HCT116 (cell line): Measurements from ENCODE around the gene EXOSC10. TPM values are rescaled to one million over a fixed set of nuclear protein-coding genes. Genes with fewer than 3 reads are reported as not detected.
"Not testable (repeated sequence)": the region's sequence is repeated elsewhere in the genome, so short reads cannot be mapped to it uniquely, and the experiment has no call there.

ENCODE experiments used
- ATAC-seq: fragments of 200-7000 bp; cut with Tn5 transposase; 2 replicates; pipeline ENCODE4 v1.9.1; 2020; ENCODE audit warnings: mild to moderate bottlenecking, moderate library complexity
- BruUV-seq: library from RNA; stranded (reverse); fragments of 400-500 nt; replicated peaks from 2 replicates; lab custom pipeline; 2021; lab: Mats Ljungman, UMichigan
- CTCF ChIA-PET: fragments of 300-600 bp; sonication (Branson Sonifier 250); formaldehyde crosslinking; loops from one replicate; lab custom pipeline; 2021; ENCODE audit warnings: antibody characterized with exemption; lab: Charles Lee
- POLR2A ChIA-PET: fragments of 300-600, 350-600 bp; sonication (Branson Sonifier 250); formaldehyde crosslinking; loops from one replicate; lab custom pipeline; 2021; ENCODE audit warnings: antibody characterized with exemption; lab: Charles Lee
- RAD21 ChIA-PET, 2 experiments: fragments of 300-600 bp; sonication (Branson Sonifier 250); formaldehyde crosslinking; loops; one replicate each; lab custom pipeline; 2023; ENCODE audit warnings: low total read pairs in 2 of 2; ENCODE audit not compliant: uncharacterized antibody in 2 of 2, unreplicated experiment in 2 of 2, low non-redundant PET in 1 of 2; lab: Charles Lee
- DNase-seq: peaks from one replicate; pipeline ENCODE4 v3.0.0-alpha.2; 2010; ENCODE audit warnings: low read depth, low spot score
- H2AFZ ChIP-seq: fragments of 200-600 bp; shearing (Covaris generic), sonication (generic); 2 replicates; pipeline ENCODE4 v1.6.1; 2017; ENCODE audit warnings: low read depth, mixed run types, mixed read lengths, antibody characterized with exemption, low read length; ENCODE audit not compliant: poor library complexity, severe bottlenecking
- H3K27ac ChIP-seq: 2 replicates; pipeline ENCODE4 v1.5.1; 2012; ENCODE audit warnings: low read depth, low read length
- H3K27me3 ChIP-seq: fragments of 200-600 bp; sonication (generic); 2 replicates; pipeline ENCODE4 v1.6.1; 2016; ENCODE audit warnings: mixed run types, low read length, mixed read lengths; ENCODE audit not compliant: insufficient read depth
- H3K36me3 ChIP-seq, 2 experiments: fragments of 200-500 bp in 1 of 2; fragments of 200-600 bp in 1 of 2; sonication (Bioruptor generic) in 1 of 2; sonication (generic) in 1 of 2; 2 replicates each; pipeline versions ENCODE4 v1.5.1 to v1.6.1; 2014 to 2016; ENCODE audit warnings: low read length in 2 of 2, inconsistent platforms in 1 of 2, mixed read lengths in 1 of 2, mixed run types in 1 of 2; ENCODE audit not compliant: insufficient read depth in 2 of 2, control insufficient read depth in 1 of 2
- H3K4me1 ChIP-seq, 2 experiments: fragments of 200-600 bp in 1 of 2; sonication (generic) in 1 of 2; 2 replicates each; pipeline versions ENCODE4 v1.5.1 to v1.6.1; 2012 to 2017; ENCODE audit warnings: low read length in 2 of 2, inconsistent platforms in 1 of 2, mild to moderate bottlenecking in 1 of 2, mixed read lengths in 1 of 2, mixed run types in 1 of 2, moderate library complexity in 1 of 2; ENCODE audit not compliant: insufficient read depth in 2 of 2, control insufficient read depth in 1 of 2
- H3K4me2 ChIP-seq: fragments of 200-600 bp; sonication (generic); 2 replicates; pipeline ENCODE4 v1.6.1; 2017; ENCODE audit warnings: mixed run types, low read length, mixed read lengths
- H3K4me3 ChIP-seq, 2 experiments: fragments of 200-600 bp in 1 of 2; sonication (generic) in 1 of 2; replicated peaks in 1 of 2; 2 replicates each; pipeline ENCODE4 v1.5.1; 2011 to 2016; ENCODE audit warnings: low read length in 2 of 2, control low read depth in 1 of 2, low read depth in 1 of 2, mild to moderate bottlenecking in 1 of 2, mixed read lengths in 1 of 2, mixed run types in 1 of 2
- H3K79me2 ChIP-seq: fragments of 200-600 bp; sonication (generic); 2 replicates; pipeline ENCODE4 v1.6.1; 2017; ENCODE audit warnings: mild to moderate bottlenecking, mixed run types, low read length, moderate library complexity, mixed read lengths; ENCODE audit not compliant: insufficient read depth
- H3K9ac ChIP-seq: fragments of 200-600 bp; sonication (generic); 2 replicates; pipeline ENCODE4 v1.6.1; 2016; ENCODE audit warnings: low read length, mixed read lengths
- H3K9me2 ChIP-seq: fragments of 200-600 bp; sonication (generic), shearing (Covaris generic); 2 replicates; pipeline ENCODE4 v1.6.1; 2017; ENCODE audit warnings: mixed run types, mild to moderate bottlenecking, moderate library complexity; ENCODE audit not compliant: insufficient read depth
- H3K9me3 ChIP-seq, 2 experiments: fragments of 200-500 bp in 1 of 2; fragments of 200-600 bp in 1 of 2; sonication (Bioruptor generic) in 1 of 2; sonication (generic) in 1 of 2; 2 replicates each; pipeline ENCODE4 v1.6.1; 2014 to 2017; ENCODE audit warnings: low read length in 2 of 2, mixed read lengths in 2 of 2, inconsistent platforms in 1 of 2, low read depth in 1 of 2, mild to moderate bottlenecking in 1 of 2, mixed run types in 1 of 2, moderate library complexity in 1 of 2; ENCODE audit not compliant: control insufficient read depth in 1 of 2, insufficient read depth in 1 of 2
- H4K20me1 ChIP-seq: fragments of 200-600 bp; sonication (generic), shearing (Covaris generic); 2 replicates; pipeline ENCODE4 v1.6.1; 2017; ENCODE audit warnings: mixed run types, mild to moderate bottlenecking, moderate library complexity; ENCODE audit not compliant: insufficient read depth
- CBX3 ChIP-seq: IDR thresholded peaks from 2 replicates; pipeline ENCODE4 v1.6.1; 2012; ENCODE audit warnings: low read depth
- CTCF ChIP-seq, 3 experiments: fragments of 200-600 bp in 1 of 3; sonication (generic) in 1 of 3; IDR thresholded peaks in 2 of 3; conservative IDR thresholded peaks in 1 of 3; 2 replicates each; pipeline ENCODE4 v1.5.1; 2012 to 2017; ENCODE audit warnings: low read depth in 2 of 3, low read length in 2 of 3, antibody characterized with exemption in 1 of 3, borderline replicate concordance in 1 of 3, control low read depth in 1 of 3, mild to moderate bottlenecking in 1 of 3, mixed read lengths in 1 of 3, mixed run types in 1 of 3, moderate library complexity in 1 of 3; ENCODE audit not compliant: insufficient read depth in 1 of 3
- RAD21 ChIP-seq: IDR thresholded peaks from 2 replicates; pipeline ENCODE4 v1.6.1; 2012; ENCODE audit warnings: low read depth, mild to moderate bottlenecking
- REST ChIP-seq: IDR thresholded peaks from 2 replicates; pipeline ENCODE4 v1.6.1; 2012; ENCODE audit warnings: low read depth
- YY1 ChIP-seq: IDR thresholded peaks from 2 replicates; pipeline ENCODE4 v1.6.1; 2011; ENCODE audit warnings: low read length, low read depth, moderate library complexity, mild to moderate bottlenecking; ENCODE audit not compliant: insufficient replicate concordance; ENCODE audit errors: extremely low read depth
- ZFX ChIP-seq: fragments of 450-650 bp; IDR thresholded peaks from 2 replicates; pipeline ENCODE4 v1.6.1; 2017
- intact Hi-C: fragments of 100-400 bp; cut with micrococcal nuclease; formaldehyde crosslinking; loops from 2 replicates; pipeline ENCODE4 v1.10.0; 2022
- total RNA-seq: library from RNA; stranded (reverse); gene quantifications from one replicate; pipeline ENCODE4 v1.2.1, GENCODE V29; 2021; ENCODE audit not compliant: unreplicated experiment

EXOSC10 gene
- total RNA-seq, 1 experiment from 2014 or later, result 80.7 TPM

- H3K4me1 ChIP-seq, result peaks cover 0 to 7% of the 10 kb centered on the region in 2 experiments; a peak in 1 of 4 replicates
- H3K9ac ChIP-seq, result no peak overlapping the region
- intact Hi-C loops, result loop anchor here (1.0 to 10.0 kb wide), 6 partner anchors 205 to 855 kb away; no protein-coding TSS in a partner anchor
- CTCF ChIA-PET, result interaction anchor here (0.6 to 2.2 kb wide), 34 partner anchors 8 to 870 kb away, joined by 3 to 29 read pairs (median 3); partner anchors contain the start of genes MAD2L2, MTOR, SRM and UBIAD1
- ATAC-seq (peak; percentile 97), DNase-seq (peak; percentile 76)
- POLR2A ChIA-PET, result interaction anchor here (0.6 to 1.3 kb wide), 5 partner anchors 10 to 872 kb away, joined by 3 to 6 read pairs (median 3); partner anchors contain the start of gene SRM
- H3K36me3 ChIP-seq, result no peaks in the 10 kb centered on the region
- H3K9me2 ChIP-seq, result no peaks in the 10 kb centered on the region
- no peak overlapping the region for H3K4me3 ChIP-seq
- peak overlapping the region; percentile 41 for H2AFZ ChIP-seq
- TF ChIP-seq CTCF (IDR thresholded peaks at IDR 0.05 in 2 of 3, conservative IDR thresholded peaks at IDR 0.05 in 1 of 3; ENCODE audit: borderline replicate concordance in 1 of 3, insufficient read depth in 1 of 3, low read depth in 2 of 3, low read length in 2 of 3), result peak; percentile 92 to 99 (median 98)
- TF ChIP-seq CBX3, result no peak
- TF ChIP-seq REST, result no peak
- no peak for TF ChIP-seq ZFX
- peak; percentile 99 for TF ChIP-seq RAD21
- TF ChIP-seq YY1, result peak; percentile 51
- H3K4me2 ChIP-seq, result peak overlapping the region; percentile 37; the same call in 1 of the 2 replicates
- RAD21 ChIA-PET, result interaction anchor here (0.7 to 1.3 kb wide), 7 partner anchors 21 to 608 kb away, joined by 3 to 9 read pairs (median 3); no protein-coding TSS in a partner anchor
- no TSS peak for BruUV-seq
- no peak overlapping the region for H3K27ac ChIP-seq
- no peaks in the 10 kb centered on the region for H3K27me3 ChIP-seq
- H3K9me3 ChIP-seq, result no peaks in the 10 kb centered on the region
- no peaks in the 10 kb centered on the region for H4K20me1 ChIP-seq
- H3K79me2 ChIP-seq, result no peaks in the 10 kb centered on the region
These were observed 61.9 kb downstream of the EXOSC10 start for GRCh38 chr1:11037740-11038182.

GRCh38 chr1:11037019-11037739, 62.5 kb downstream of the EXOSC10 start:
- ChIA-PET POLR2A (interaction anchor here (0.6 to 1.3 kb wide), 5 partner anchors 11 to 872 kb away, joined by 3 to 6 read pairs (median 3); partner anchors contain the start of gene SRM), CTCF (interaction anchor here (0.6 to 2.2 kb wide), 32 partner anchors 9 to 871 kb away, joined by 3 to 29 read pairs (median 4); partner anchors contain the start of genes MAD2L2, MTOR, SRM and UBIAD1), RAD21 (interaction anchor here (0.8 to 1.3 kb wide), 5 partner anchors 21 to 608 kb away, joined by 3 to 9 read pairs (median 3); no protein-coding TSS in a partner anchor)
- not testable (repeated sequence) for H3K4me1 ChIP-seq, H3K27ac ChIP-seq, H3K9me3 ChIP-seq, H3K4me3 ChIP-seq, H3K36me3 ChIP-seq, BruUV-seq, H3K27me3 ChIP-seq, H4K20me1 ChIP-seq, DNase-seq, H3K9me2 ChIP-seq, H3K9ac ChIP-seq, ATAC-seq, H3K79me2 ChIP-seq
- intact Hi-C loops, result loop anchor here (1.0 to 10.0 kb wide), 6 partner anchors 205 to 855 kb away; no protein-coding TSS in a partner anchor
- H3K4me2 ChIP-seq, result peak overlapping the region; percentile 37; the same call in 1 of the 2 replicates
- peak overlapping the region; percentile 41 for H2AFZ ChIP-seq
